Urothelium cell line (cell line): ENCODE measurements around the gene EIF2AK3.

Experiments used
- DNase-seq: peaks from one replicate; pipeline ENCODE4 v3.0.0; 2011; ENCODE audit warnings: low spot score, mixed read lengths
- FAIRE-seq: peaks from 2 replicates; lab custom pipeline; 2011; peaks lifted over from hg19 to GRCh38; lab: Jason Lieb, UNC

The EIF2AK3 gene

DNA sequence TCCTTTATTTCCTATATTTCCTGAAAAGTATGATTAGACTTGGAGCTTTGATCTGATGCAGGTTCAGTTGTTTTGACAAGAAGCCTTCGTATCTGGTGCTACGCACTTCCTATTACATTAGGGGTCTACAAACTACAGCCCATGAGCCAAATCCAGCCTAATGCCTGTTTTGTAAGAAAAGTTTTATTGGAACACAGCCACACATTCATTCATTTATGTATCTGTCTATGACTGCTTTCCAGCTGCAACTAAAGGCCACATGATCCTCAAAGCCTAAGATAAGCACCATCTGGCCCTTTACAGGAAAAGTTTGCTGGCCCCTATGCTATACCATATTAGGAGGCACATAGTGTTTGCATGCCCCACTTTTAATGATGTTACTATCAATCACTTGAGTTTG is 26.0 kb downstream of the EIF2AK3 start:
- DNase-seq: no peak
- FAIRE-seq: no peak

DNA sequence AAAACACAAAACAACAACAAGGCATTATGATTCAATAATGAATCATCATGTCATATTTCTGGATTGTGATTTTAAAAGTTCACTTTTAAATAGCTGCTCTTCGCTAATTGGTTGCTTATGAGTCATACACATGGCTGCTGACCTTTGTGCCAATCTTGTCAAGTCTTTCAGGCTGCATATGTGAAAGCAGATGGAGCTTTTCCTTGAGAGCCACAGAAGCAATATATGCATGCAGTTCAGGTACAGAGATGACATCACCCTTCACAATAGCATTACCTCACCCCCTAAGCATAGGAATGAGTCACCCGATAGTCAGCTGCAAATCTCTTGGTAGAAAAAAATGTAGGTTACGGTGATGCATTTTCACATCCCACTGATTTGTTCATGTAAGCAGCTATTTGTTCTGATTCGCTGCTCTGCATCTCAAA is 27.2 kb downstream of the EIF2AK3 start:
- DNase-seq: peak; percentile 90
- FAIRE-seq: peak; percentile 69

GRCh38 chr2:88599527-88599926 is 27.7 kb downstream of the EIF2AK3 start:
- no peak for FAIRE-seq

GRCh38 chr2:88597168-88597567 is 30.1 kb downstream of the EIF2AK3 start:
- FAIRE-seq: no peak
- DNase-seq: no peak

More at GRCh38 chr2:88599527-88599926, 27.7 kb downstream of the EIF2AK3 start:
- DNase-seq: no peak

DNA sequence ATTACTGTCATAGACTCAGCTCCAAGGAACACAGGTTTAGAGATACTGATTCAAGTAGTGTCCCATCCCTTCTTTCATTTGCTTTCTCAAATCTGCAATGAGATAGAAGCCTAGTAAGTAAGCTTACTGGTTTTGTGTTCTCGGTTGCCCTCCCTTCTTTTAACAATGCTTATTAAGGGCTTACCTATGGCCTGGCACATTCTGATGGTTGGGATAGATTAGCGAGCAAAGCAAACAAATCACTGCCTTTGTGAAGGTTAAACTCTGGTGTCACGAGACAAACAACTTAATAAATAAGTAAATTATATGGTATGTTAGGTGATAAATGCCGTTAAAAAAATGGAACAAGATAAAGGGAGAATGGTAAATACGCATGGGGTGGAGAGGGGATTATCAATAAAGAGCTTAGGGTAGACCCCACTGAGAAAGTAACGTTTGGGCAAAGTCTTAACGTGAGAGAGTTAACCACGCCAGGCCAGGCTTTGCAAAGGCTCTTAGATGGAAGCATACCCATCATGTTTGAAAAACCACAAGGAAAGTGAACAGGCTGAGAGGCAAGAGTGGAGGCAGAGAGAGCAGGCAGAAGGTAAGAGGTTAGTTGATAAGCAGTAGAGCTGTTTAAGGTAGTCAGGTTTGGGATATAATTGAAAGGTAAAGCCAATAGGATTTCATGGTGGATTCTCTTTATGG is 31.0 kb downstream of the EIF2AK3 start:
- DNase-seq: no peak
- no peak for FAIRE-seq

DNA sequence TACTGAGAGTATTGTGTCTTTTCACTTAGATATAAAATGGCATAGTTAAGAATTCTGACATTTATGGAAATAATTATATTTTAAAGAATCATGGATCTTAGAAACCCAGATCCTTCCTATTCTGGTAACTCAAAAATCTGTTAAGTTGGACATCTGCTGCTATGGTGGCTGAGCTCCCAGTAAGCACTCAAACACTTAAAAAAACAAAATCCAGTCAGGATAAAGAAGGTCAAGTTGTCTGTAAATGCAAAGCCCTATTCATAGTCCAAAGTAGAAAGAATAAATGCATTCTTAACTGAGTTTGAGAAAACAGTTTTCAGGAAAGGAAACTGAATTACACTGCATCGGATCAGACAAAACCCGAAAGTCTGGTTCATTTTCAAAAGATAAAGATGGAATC is 35.6 kb downstream of the EIF2AK3 start:
- FAIRE-seq (no peak), DNase-seq (no peak)

GRCh38 chr2:88590998-88591613 is 36.2 kb downstream of the EIF2AK3 start:
- DNase-seq (peak; percentile 62), FAIRE-seq (peak; percentile 17)

DNA sequence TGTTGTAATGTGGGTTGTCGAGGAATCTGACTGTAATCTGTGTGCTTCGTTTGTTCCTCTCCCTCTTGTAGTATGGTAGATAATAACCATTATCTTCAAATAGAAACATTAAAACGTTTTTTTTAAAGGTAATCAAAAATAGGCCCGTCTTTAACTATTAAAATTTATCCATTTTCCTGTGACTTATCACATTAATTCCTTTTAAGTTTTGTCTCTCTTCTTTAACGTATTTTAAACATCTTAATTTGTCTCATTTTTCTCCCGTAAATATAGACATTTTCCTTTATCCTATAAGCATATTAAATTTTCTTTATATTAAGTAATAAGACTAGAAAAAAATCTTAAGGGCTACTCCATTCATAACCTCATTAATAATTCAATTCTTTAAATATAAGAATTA is 41.3 kb downstream of the EIF2AK3 start:
- FAIRE-seq (no peak), DNase-seq (no peak)

DNA sequence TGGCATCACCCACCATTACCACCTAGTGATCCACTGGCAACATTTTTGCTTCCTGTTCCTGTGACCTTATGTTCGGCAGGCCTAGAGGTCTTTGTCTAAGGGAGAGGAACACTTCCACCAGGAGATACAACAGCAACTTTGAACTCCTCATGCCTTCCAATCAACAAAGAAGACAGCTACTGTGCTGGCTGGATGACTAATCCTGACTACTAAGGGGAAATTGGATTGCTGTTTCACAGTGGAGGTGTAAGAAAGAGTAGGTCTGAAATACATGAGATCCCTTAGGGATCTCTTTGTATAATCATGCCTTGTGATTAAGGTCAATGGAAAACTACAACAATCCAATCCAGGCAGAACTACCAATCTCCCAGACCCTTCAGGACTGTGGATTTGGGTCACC is 45.2 kb downstream of the EIF2AK3 start:
- FAIRE-seq: no peak

DNA sequence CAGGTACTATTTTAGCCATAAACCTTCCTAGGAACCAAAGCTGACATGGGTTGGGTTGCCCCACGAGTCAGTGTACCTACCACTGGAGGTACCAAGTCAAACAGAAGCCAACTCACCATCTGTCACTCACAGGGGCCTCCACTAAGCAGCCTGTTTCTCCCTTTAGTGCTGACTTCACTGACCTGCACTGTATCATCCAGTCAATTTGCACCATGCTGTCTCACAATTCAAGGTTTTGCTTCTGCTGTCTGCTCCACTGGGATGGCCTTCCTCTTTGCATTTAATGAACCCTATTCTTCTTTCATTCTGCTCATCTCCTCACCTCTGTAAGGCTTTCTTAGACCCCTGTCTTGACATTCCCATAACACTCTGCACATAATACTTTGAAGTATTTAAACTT is 47.2 kb downstream of the EIF2AK3 start:
- no peak for FAIRE-seq
- no peak for DNase-seq

More for the DNA sequence above, 45.2 kb downstream of the EIF2AK3 start:
- no peak for DNase-seq

- FAIRE-seq (no peak), DNase-seq (no peak)
Measured at GRCh38 chr2:88575630-88576029, 51.6 kb downstream of the EIF2AK3 start.

DNA sequence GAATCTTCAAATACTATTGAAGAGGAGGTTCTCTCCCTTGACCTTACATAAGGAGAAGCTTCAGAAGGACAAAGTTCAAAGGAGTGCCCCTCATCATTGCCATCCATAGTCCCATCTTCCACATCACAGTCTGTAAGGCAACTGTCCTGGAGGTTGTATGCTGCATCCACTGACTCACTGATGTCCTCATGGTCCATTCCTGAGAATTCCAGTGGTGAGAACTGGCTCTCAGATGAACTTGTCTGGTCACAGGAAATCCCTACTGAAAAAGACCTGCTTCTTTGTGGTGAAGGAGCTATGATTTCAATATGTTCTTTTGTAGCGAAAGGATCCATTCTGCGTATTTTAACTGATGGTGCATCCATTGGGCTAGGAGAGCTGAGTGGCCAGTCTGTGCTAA is 52.2 kb downstream of the EIF2AK3 start:
- DNase-seq (no peak), FAIRE-seq (no peak)

- no peak for FAIRE-seq
- no peak for DNase-seq
Measured at GRCh38 chr2:88574445-88574844, 52.8 kb downstream of the EIF2AK3 start.

DNA sequence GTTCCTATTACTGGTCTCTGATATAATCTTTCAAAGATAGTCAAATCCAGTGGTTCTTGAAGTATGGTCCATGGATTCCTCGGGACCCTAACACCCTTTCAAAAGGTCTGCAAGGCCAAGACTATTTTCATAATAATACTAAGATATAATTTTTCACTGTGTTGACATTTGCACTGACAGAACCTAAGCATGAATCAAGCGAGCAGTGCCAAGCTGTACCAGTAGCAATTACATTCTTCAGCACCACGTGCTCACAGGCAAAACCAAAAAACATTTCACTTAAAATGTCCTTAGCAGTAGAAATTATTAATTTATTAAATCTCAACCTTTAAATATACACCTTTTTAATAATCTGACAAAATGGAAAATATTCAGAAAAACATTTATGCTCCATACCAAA is 59.1 kb downstream of the EIF2AK3 start:
- FAIRE-seq: no peak
- no peak for DNase-seq

DNA sequence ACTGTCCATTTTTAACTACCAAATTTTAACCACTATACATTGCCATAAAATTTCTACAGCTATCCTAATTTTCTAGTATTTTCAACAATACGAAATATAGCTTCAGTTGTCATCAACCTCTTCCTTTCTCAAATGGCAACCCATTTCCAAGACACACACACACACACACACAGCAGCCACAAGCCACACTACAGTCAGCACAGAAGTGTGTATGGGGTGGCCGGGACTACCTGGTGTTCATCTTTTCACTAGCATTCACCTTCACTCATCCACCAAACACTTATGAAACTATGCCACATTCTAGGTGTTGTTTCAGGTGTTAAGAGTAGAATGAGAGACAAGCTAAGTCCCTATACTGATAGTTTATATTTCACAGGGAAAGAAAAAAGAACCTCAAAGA is 62.9 kb downstream of the EIF2AK3 start:
- DNase-seq (no peak), FAIRE-seq (no peak)

GRCh38 chr2:88563129-88563528 is 64.1 kb downstream of the EIF2AK3 start:
- DNase-seq (no peak), FAIRE-seq (no peak)

DNA sequence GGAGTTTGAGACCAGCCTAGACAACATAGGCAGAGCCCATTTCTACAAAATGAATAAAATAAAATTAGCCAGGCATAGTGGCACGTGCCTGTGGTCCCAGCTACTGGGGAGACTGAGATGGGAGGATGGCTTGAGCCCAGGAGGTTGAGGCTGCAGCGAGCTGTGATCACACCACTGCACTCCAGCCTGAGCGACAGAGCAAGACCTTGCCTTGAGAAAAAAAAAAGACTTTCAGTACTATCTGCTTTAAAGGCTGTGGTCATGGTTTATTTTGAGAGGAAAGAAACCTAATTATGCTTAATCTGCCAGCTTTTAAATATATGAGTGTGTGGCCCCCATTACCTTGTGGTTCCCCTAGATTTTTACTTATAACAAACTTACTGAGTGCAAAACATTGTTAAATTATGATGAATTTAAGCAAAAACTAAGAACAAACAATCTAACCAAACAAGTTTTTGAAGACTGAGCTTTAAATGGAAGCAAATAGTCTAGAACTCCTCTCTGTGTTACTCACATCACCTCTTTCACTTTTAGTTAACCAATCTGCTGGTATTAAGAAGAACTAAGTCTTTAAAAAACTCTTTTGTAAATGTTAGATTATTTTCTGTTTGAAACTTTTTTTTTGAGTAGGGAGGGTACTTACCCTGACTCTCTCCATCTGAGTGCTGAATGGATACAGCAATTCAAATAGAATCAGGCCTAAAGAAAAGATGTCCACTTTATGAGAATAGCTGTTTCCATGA is 65.4 kb downstream of the EIF2AK3 start:
- DNase-seq (no peak), FAIRE-seq (no peak)

- DNase-seq (no peak), FAIRE-seq (no peak)
Measured at GRCh38 chr2:88560619-88561307, 66.5 kb downstream of the EIF2AK3 start.

DNA sequence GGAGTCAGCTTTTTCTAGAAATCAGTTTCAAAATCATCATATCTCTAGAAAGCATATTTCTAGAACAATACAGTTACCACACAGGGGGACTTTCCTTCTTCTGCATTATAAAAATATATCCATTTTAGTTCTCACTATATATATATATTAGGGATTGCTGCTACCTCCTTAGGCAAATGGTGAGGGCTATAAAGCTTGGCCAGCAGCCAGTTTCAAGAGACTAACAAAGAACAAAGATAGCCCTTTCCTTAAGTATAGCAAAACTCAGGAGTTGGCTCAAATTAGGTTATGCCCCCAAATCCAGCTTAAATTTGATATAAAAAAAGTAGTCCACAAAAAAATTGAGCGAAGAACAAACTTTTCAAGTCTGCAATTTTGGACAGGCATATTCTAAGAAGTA is 70.0 kb downstream of the EIF2AK3 start:
- FAIRE-seq: no peak

GRCh38 chr2:88556026-88556425 is 71.2 kb downstream of the EIF2AK3 start:
- DNase-seq (no peak), FAIRE-seq (peak; percentile 20)

More for the DNA sequence above, 70.0 kb downstream of the EIF2AK3 start:
- DNase-seq: no peak

DNA sequence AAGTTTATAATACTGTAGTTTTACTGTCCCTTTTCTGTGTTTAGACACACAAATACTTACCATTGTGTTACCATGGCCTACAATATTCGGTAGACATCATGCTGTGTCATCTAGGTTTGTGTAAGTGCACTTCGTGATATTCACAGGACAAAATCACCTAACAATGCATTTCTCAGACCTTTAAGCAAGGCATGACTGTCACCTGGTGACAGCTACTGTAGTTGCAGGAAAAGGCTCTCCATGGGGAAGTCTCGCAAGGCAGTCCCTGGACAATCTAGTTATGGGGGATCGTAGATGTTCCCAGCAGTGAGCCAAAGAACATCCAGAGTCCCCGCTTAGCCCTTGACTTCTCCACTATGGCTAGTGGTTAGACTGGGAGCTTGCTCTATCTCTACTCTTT is 73.1 kb downstream of the EIF2AK3 start:
- FAIRE-seq: no peak
- no peak for DNase-seq
